Epithelial cell of esophagus (primary cell): ENCODE results near the gene FOXD4L4.
"Not testable (repeated sequence)": the region's sequence is repeated elsewhere in the genome, so short reads cannot be mapped to it uniquely, and the experiment has no call there.

Experiments
- DNase-seq: peaks from one replicate; pipeline ENCODE4 v3.0.0; 2010; ENCODE audit warnings: low read depth
- H3K4me3 ChIP-seq: 2 replicates; pipeline ENCODE4 v1.5.1; 2011; ENCODE audit warnings: mild to moderate bottlenecking, low read length, control low read depth

Gene FOXD4L4

GRCh38 chr9:65737096-65737564, at the start of gene FOXD4L4:
Gene FOXD4L4 (plus strand): TSS chr9:65737146. CDS start chr9:65737146, 0 bp downstream.
- DNase-seq: not testable (repeated sequence)

GRCh38 chr9:65703550-65703949, 33.4 kb upstream of the FOXD4L4 start:
- not testable (repeated sequence) for DNase-seq

More at GRCh38 chr9:65737096-65737564, at the start of gene FOXD4L4:
- H3K4me3 ChIP-seq: not testable (repeated sequence)

GRCh38 chr9:65714445-65714844, 22.5 kb upstream of the FOXD4L4 start:
- not testable (repeated sequence) for H3K4me3 ChIP-seq, DNase-seq

More at GRCh38 chr9:65703550-65703949, 33.4 kb upstream of the FOXD4L4 start:
- not testable (repeated sequence) for H3K4me3 ChIP-seq

GRCh38 chr9:65738133-65738532, 1.2 kb downstream of the FOXD4L4 start:
- not testable (repeated sequence) for DNase-seq, H3K4me3 ChIP-seq
